Liver (tissue), 3 donors: ENCODE measurements around the gene USF2.

ENCODE experiments used
- CTCF ChIP-seq: fragments of 150-350 bp; IDR thresholded peaks from 2 replicates; pipeline ENCODE4 v1.5.1; 2017; ENCODE audit warnings: improper control_type of control experiment, low read depth, low read length; ENCODE audit not compliant: missing input control
- EGR1 ChIP-seq, 2 donors: IDR thresholded peaks; 2 replicates each; pipeline ENCODE4 v1.6.1; 2016 to 2018; ENCODE audit warnings: antibody characterized with exemption in 2 of 2, low read depth in 2 of 2
- FOXA1 ChIP-seq: IDR thresholded peaks from 2 replicates; pipeline ENCODE4 v1.6.1; 2016; ENCODE audit warnings: antibody characterized with exemption
- GABPA ChIP-seq, 2 donors: IDR thresholded peaks in 1 of 2; conservative IDR thresholded peaks in 1 of 2; 2 replicates each; pipeline ENCODE4 v1.6.1; 2016; ENCODE audit warnings: antibody characterized with exemption in 2 of 2, mild to moderate bottlenecking in 1 of 2, moderate library complexity in 1 of 2
- HNF4G ChIP-seq: IDR thresholded peaks from 2 replicates; pipeline ENCODE4 v1.6.1; 2016; ENCODE audit warnings: antibody characterized with exemption
- MAX ChIP-seq: IDR thresholded peaks from 2 replicates; pipeline ENCODE4 v1.6.1; 2016; ENCODE audit warnings: antibody characterized with exemption
- RAD21 ChIP-seq, 2 donors: IDR thresholded peaks; 2 replicates each; pipeline ENCODE4 v1.6.1; 2016; ENCODE audit warnings: antibody characterized with exemption in 2 of 2, mild to moderate bottlenecking in 2 of 2
- REST ChIP-seq: IDR thresholded peaks from 2 replicates; pipeline ENCODE4 v1.6.1; 2016; ENCODE audit warnings: antibody characterized with exemption, mild to moderate bottlenecking
- SP1 ChIP-seq: IDR thresholded peaks from 2 replicates; pipeline ENCODE4 v1.6.1; 2018; ENCODE audit warnings: antibody characterized with exemption, mild to moderate bottlenecking
- TAF1 ChIP-seq: conservative IDR thresholded peaks from 2 replicates; pipeline ENCODE4 v1.6.1; 2016; ENCODE audit warnings: antibody characterized with exemption, mild to moderate bottlenecking
- YY1 ChIP-seq: IDR thresholded peaks from 2 replicates; pipeline ENCODE4 v1.6.1; 2016; ENCODE audit warnings: antibody characterized with exemption, mild to moderate bottlenecking
- donor health status: healthy.
- donor health status: healthy.

- TF ChIP-seq CTCF (no peak), SP1 (no peak), EGR1 (IDR thresholded peaks at IDR 0.05; ENCODE audit: low read depth in 2 of 2) (no peak), TAF1 (no peak), FOXA1 (no peak), RAD21 (IDR thresholded peaks at IDR 0.05) (no peak), YY1 (no peak), REST (no peak), MAX (no peak), GABPA (IDR thresholded peaks at IDR 0.05 in 1 of 2, conservative IDR thresholded peaks at IDR 0.05 in 1 of 2) (no peak), HNF4G (no peak)
Observed at GRCh38 chr19:35228177-35228930, 40.4 kb upstream of the USF2 start, which contains the start of gene FAM187B.
